Suppressor macrophage treated with lipopolysaccharide for 4 hours (primary cell): ENCODE results near the gene CEND1.

Source experiments
- DNase-seq: peaks from one replicate; pipeline ENCODE4 v3.0.0-alpha.2; 2020

The CEND1 gene

GRCh38 chr11:827146-827896 lies 37.4 kb upstream of the CEND1 start:
- no peak for DNase-seq

DNA sequence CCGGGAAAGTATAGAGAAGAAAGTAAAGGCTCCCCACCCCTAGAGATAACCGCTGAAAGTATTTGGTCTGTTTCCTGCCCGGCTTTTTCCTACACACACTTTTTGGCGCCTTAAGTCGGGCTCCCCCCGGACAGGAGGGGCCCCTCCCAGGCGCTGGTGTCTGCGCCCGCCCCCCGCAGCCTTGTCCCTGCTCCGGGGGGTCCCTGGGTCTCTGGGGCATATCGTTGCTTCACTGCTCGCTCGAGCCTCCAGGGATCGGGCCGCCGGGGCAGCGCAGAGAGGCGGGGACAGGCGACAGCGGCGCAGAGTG lies 36.9 kb upstream of the CEND1 start:
- DNase-seq = no peak

DNA sequence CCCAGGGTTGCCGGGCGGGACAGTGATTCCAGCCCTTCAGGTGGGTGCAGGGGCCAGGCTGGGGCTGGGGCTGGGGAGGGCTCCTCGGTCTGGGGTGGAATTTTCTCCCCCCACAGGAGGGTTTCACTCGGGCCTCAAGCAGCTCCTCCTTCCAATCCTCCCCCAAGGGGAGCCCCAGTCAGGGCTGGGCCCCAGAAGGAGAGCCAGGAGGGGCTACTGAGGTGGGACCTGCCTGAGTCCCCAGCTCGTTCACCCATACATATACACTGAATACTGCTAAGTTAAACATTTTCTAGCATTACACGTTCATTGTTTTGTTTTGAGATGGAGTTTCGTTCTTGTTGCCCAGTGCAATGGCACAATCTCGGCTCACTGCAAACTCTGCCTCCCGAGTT lies 36.3 kb upstream of the CEND1 start:
- DNase-seq = no peak

DNA sequence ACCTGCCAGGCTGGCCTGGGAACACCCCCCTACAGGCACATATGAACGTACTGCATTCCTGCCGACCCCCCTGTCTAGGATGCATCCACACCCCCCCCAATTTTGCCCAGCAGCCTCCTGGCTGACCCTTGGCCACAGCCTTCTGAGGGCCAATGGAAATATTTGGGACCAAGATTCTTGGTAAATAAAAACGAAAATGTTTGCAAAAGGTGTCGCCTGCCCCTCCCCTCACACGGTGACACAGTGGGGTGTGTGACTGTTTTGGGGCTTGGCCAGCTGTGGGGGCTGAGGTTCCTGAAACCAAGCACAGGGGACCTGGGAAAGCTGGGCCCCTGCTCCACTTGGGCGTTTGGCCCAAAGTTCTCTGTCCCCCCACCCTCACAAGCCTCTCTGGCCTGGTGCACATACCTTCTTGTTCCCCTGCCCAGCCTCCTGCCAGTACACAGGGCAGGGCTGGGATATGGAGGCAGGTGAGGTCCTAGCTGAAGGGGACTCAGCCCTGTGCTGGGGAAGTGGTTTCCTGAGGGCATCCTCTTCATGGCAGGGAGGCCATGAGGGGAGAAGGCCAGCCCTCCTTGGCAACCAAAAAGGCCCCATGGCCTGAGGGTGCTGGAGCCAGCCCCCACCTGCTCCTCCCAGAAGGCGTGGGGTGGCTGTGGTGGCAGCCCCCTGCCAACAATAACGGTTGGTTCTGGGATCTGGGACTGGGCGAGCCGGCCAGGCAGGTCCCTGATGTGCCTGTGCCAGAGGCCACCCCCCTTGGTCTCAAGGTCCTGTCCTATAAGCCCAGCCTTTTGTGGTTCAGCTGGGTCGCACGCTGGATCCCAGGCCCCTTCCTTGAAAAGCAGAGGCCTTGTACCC lies 35.7 kb upstream of the CEND1 start:
- DNase-seq = no peak

GRCh38 chr11:824942-825341 lies 35.1 kb upstream of the CEND1 start:
- no peak for DNase-seq

- no peak for DNase-seq
These were observed 34.5 kb upstream of the CEND1 start for GRCh38 chr11:824292-824880.

GRCh38 chr11:823441-824291 lies 33.8 kb upstream of the CEND1 start:
- DNase-seq = no peak

DNA sequence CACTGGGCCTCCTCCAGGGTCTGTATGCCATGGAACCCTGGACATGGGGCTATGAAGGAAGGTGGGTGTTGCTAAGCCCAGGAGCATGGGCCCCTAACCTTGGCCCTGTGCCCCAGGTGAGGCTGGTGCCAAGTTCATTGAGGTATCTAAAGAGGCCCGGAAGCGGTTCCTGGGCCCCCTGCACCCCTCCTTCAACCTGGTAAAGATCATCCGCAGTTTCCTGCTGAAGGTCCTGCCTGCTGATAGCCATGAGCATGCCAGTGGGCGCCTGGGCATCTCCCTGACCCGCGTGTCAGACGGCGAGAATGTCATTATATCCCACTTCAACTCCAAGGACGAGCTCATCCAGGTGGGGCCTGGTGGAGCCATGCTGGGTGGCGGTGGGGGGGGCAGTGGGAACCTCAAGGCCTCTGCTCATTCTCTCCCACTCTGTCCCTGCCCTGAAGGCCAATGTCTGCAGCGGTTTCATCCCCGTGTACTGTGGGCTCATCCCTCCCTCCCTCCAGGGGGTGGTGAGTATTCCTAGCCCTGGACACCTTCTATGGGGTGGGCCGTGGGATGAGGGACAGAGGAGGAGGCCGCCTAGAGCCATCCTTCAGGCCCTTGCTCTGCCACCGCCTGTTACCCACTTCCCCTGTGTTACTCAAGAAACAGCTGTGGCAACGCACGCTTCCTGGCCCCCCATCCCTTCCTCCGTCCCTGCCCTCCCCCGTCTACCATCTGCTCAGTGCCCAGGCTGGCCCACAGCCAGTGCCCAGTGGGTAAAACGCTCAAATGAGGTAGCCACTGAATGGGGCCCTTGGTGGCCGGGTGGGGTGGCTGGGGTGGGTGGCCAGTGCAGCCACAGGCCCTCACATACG lies 31.9 kb upstream of the CEND1 start:
- DNase-seq = peak; percentile 61

- peak; percentile 88 for DNase-seq
These were observed 31.0 kb upstream of the CEND1 start for GRCh38 chr11:820655-821511.

GRCh38 chr11:819943-820649 lies 30.2 kb upstream of the CEND1 start:
- DNase-seq = peak; percentile 70

- DNase-seq = peak; percentile 96
These were observed 29.4 kb upstream of the CEND1 start for GRCh38 chr11:819129-819931.

DNA sequence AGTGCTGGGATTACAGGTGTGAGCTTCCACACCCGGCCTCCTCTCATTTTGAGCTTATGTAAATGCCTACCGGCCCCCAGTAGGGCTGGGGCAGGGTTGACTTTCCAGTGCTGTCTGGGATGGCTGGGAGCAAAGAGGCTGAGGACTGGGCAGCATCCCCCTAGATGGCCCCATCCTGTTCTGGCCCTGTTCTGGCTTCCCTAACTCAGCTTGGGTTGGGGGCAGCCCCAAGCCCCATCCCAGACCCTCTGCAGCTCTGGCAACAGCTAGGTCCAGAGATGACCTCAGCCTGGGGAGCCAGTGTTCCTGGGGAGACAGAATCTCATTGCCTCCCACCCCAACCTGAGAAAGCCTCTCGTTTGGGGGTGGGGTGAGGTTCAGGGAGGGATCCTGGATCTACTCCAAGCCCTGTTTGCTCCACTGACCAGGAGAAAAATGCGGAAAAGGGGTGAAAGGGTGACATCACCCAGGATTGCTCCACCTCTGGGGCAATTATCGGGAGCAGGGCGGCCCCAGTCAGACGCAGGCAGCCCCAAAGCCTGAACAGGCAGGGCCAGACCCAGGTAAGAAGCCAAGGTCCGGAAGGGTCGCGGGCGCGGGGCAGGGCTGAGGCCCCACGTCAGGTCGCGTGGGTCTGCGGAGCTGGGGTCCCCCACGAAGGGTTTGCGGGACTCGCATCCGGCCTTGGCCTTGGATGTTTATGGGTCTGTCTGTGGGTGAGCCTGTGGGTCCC lies 28.7 kb upstream of the CEND1 start, which contains the start of gene PNPLA2:
Gene PNPLA2 (plus strand): TSS at position 519 of the 733 bp plus-strand sequence. CDS start 805 bp downstream, outside the sequence.
- DNase-seq = no peak

DNA sequence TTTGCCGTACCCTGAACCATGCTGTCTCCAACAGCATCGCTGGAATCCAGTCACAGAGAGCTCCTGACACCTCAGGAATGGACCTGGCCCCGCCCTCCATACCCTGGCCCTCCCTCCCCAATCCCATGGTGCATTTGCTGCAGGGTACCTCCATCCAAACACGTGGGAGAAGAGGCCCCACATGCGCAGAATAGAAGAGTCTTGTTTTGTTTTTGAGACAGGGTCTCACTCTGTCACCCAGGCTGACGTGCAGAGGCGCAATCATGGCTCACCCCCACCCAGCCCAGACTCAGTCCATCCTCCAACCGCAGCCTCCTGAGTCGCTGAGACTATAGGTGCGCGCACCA lies 26.5 kb upstream of the CEND1 start:
- no peak for DNase-seq

- no peak for DNase-seq
These were observed 26.0 kb upstream of the CEND1 start for GRCh38 chr11:815675-816432.

DNA sequence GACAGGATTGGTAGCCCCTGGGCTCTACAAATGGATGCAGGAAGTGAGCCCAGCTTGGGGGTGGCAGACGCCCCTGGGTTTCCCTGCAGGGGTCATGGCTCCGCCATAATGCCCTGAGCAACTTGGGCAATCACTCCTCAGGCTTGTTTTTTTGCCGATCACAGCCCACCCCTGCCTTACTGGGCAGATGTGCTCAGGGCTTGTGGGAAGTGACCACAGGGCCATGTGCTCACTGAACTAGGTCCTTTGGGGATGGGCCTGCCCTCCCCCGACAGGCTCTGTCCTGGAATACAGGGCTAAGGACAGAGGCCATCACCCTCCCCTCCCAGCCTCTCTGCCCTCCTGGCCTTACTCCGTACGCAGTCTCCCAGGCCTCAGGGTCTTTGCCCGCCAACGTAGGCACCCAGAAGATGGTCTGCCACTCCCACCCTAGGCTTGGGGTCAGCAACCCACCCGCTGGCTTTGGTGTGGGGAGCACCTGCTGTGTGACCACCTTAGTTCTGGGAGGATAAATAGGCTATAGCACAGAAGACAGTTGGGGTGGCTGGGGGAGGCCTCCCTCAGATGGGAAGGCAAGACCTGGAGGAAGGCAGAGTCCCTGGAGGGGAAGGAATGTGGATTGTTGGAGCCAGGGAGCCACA lies 23.7 kb upstream of the CEND1 start:
- no peak for DNase-seq

- DNase-seq = no peak
These were observed 23.2 kb upstream of the CEND1 start for GRCh38 chr11:813072-813455.

DNA sequence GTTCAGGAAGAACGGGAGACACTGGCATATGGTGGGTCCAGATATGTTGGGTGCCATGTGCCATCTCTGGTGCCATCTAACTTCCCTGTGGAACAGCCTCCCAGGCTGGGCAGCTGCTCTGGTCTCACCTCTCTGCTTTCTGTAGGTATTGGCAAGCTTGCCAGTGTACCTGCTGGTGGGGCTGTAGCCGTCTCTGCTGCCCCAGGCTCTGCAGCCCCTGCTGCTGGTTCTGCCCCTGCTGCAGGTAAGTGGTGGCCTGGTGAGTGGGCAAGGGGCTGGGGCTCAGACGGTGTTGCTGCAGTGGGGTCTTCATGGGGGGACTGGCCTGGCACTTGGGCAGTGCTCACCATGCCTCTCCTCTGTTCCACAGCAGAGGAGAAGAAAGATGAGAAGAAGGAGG lies 22.5 kb upstream of the CEND1 start:
- no peak for DNase-seq
